Stimulated activated CD4-positive, alpha-beta T cell treated with anti-CD3 and anti-CD28 coated beads, Interleukin-12 subunit alpha, Interleukin-12 subunit beta, amount 100 ng/mL, for 24 hours (primary cell): ENCODE measurements around the gene MSL1.

Source experiments
- DNase-seq, 2 experiments: peaks; one replicate each; pipeline ENCODE4 v3.0.0-alpha.2; 2020; ENCODE audit warnings: low read depth in 2 of 2

Gene MSL1

GRCh38 chr17:40174514-40174913 is 52.7 kb downstream of the MSL1 start:
- no peak for DNase-seq

GRCh38 chr17:40175928-40176753 is 54.4 kb downstream of the MSL1 start:
- DNase-seq = no peak

GRCh38 chr17:40176754-40177110 is 55.0 kb downstream of the MSL1 start:
- DNase-seq = no peak

- DNase-seq = peak; percentile 75 to 90
Measured at GRCh38 chr17:40177275-40177874, 55.6 kb downstream of the MSL1 start, which contains the start of gene RAPGEFL1. Gene RAPGEFL1, plus strand, starts transcription at chr17:40177470. Its CDS starts 392 bp downstream, at chr17:40177862.

GRCh38 chr17:40178021-40178601 is 56.3 kb downstream of the MSL1 start:
- no peak for DNase-seq

- no peak for DNase-seq
Measured at GRCh38 chr17:40178660-40179059, 56.9 kb downstream of the MSL1 start.

GRCh38 chr17:40179923-40180659 is 58.3 kb downstream of the MSL1 start:
- no peak for DNase-seq

- no peak for DNase-seq
Measured at GRCh38 chr17:40180694-40181093, 58.9 kb downstream of the MSL1 start.

- DNase-seq = no peak
Measured at GRCh38 chr17:40181205-40181604, 59.4 kb downstream of the MSL1 start.

- DNase-seq = no peak
Measured at GRCh38 chr17:40182606-40183005, 60.8 kb downstream of the MSL1 start.
